A673 (cell line): Measurements from ENCODE around the gene SPATS2. TPM values are rescaled to one million over a fixed set of nuclear protein-coding genes. Genes with fewer than 3 reads are reported as not detected.

ENCODE experiments used
- BruUV-seq: library from RNA; stranded (reverse); fragments of 400-500 nt; replicated peaks from 2 replicates; lab custom pipeline; 2021; lab: Mats Ljungman, UMichigan
- CTCF ChIA-PET: fragments of 300-600 bp; sonication (Branson Sonifier 250); formaldehyde crosslinking; loops from one replicate; lab custom pipeline; 2022; ENCODE audit warnings: antibody characterized with exemption; lab: Charles Lee
- POLR2A ChIA-PET: fragments of 300-600 bp; sonication (Branson Sonifier 250); formaldehyde crosslinking; loops from one replicate; lab custom pipeline; 2022; ENCODE audit warnings: antibody characterized with exemption; ENCODE audit not compliant: low non-redundant PET; lab: Charles Lee
- DNase-seq: peaks from one replicate; pipeline ENCODE4 v3.0.0-alpha.2; 2015; ENCODE audit warnings: low spot score
- H3K27ac ChIP-seq: fragments of 200-600 bp; sonication (generic); 2 replicates; pipeline ENCODE4 v1.5.1; 2016; ENCODE audit warnings: mixed run types, low read depth, mild to moderate bottlenecking, mixed read lengths, antibody characterized with exemption, low read length; ENCODE audit not compliant: poor library complexity, severe bottlenecking
- H3K27me3 ChIP-seq: fragments of 200-600 bp; sonication (generic); replicated peaks from 2 replicates; pipeline ENCODE4 v1.6.1; 2017; ENCODE audit warnings: mixed run types, low read depth, mild to moderate bottlenecking, mixed read lengths, antibody characterized with exemption, low read length; ENCODE audit not compliant: insufficient read depth, poor library complexity
- H3K36me3 ChIP-seq: fragments of 200-600 bp; sonication (generic); 2 replicates; pipeline ENCODE4 v1.6.1; 2016; ENCODE audit warnings: mixed run types, mild to moderate bottlenecking, mixed read lengths, antibody characterized with exemption, low read length; ENCODE audit not compliant: insufficient read depth, poor library complexity, severe bottlenecking
- H3K4me1 ChIP-seq: fragments of 200-600 bp; sonication (generic); 2 replicates; pipeline ENCODE4 v1.6.1; 2017; ENCODE audit warnings: mixed run types, mild to moderate bottlenecking, mixed read lengths, antibody characterized with exemption, low read length; ENCODE audit not compliant: insufficient read depth, poor library complexity, severe bottlenecking
- H3K4me3 ChIP-seq: fragments of 200-600 bp; sonication (generic); 2 replicates; pipeline ENCODE4 v1.5.1; 2016; ENCODE audit warnings: low read depth, mixed run types, mild to moderate bottlenecking, mixed read lengths, low read length; ENCODE audit not compliant: poor library complexity, severe bottlenecking
- H3K9me3 ChIP-seq: fragments of 200-600 bp; sonication (generic); 2 replicates; pipeline ENCODE4 v1.6.1; 2016; ENCODE audit warnings: mixed run types, low read depth, mild to moderate bottlenecking, mixed read lengths, antibody characterized with exemption, low read length; ENCODE audit not compliant: poor library complexity, severe bottlenecking
- CTCF ChIP-seq: fragments of 300-800, 200-600 bp; sonication (generic); conservative IDR thresholded peaks from 2 replicates; pipeline ENCODE4 v1.5.1; 2017; ENCODE audit warnings: low read depth, mild to moderate bottlenecking, antibody characterized with exemption, low read length, moderate library complexity, mixed read lengths
- EZH2 ChIP-seq: fragments of 200-600 bp; sonication (generic); IDR thresholded peaks from 2 replicates; pipeline ENCODE4 v1.6.1; 2017; ENCODE audit warnings: borderline replicate concordance, low read depth, mild to moderate bottlenecking, mixed read lengths, antibody characterized with exemption, low read length; ENCODE audit not compliant: poor library complexity, severe bottlenecking
- intact Hi-C: fragments of 100-400 bp; cut with micrococcal nuclease; formaldehyde crosslinking; loops from one replicate; pipeline ENCODE4 v1.10.0; 2022; ENCODE audit not compliant: unreplicated experiment
- total RNA-seq: library from RNA; stranded (reverse); gene quantifications from 2 replicates; pipeline ENCODE4 v1.2.3, GENCODE V29; 2021

The SPATS2 gene
- total RNA-seq, 1 experiment from 2014 or later: 82.8 TPM

GRCh38 chr12:49462083-49462744 lies 95.0 kb downstream of the SPATS2 start:
- TF ChIP-seq EZH2 (no peak), CTCF (no peak)
- POLR2A ChIA-PET: no interaction called here
- intact Hi-C loops: no loop called here

GRCh38 chr12:49465132-49465531 lies 97.9 kb downstream of the SPATS2 start:
- no peak overlapping the region for H3K4me3 ChIP-seq
- intact Hi-C loops: no loop called here
- ChIA-PET CTCF (interaction anchor here (0.7 kb wide), 1 partner anchor 26 kb away, joined by 4 read pairs; no protein-coding TSS in a partner anchor), POLR2A (no interaction called here)
- H3K36me3 ChIP-seq: no peaks in the 10 kb centered on the region
- no TSS peak for BruUV-seq
- no peaks in the 10 kb centered on the region for H3K4me1 ChIP-seq
- H3K9me3 ChIP-seq: no peaks in the 10 kb centered on the region
- no peak for DNase-seq
- TF ChIP-seq EZH2 (no peak), CTCF (no peak)
- H3K27me3 ChIP-seq: no peaks in the 10 kb centered on the region
- no peak overlapping the region for H3K27ac ChIP-seq

More at GRCh38 chr12:49462083-49462744, 95.0 kb downstream of the SPATS2 start:
- H3K9me3 ChIP-seq: no peaks in the 10 kb centered on the region
- no peaks in the 10 kb centered on the region for H3K27me3 ChIP-seq
- H3K27ac ChIP-seq: no peak overlapping the region
- DNase-seq: no peak
- CTCF ChIA-PET: no interaction called here
- no peak overlapping the region for H3K4me3 ChIP-seq
- no peaks in the 10 kb centered on the region for H3K36me3 ChIP-seq
- no TSS peak for BruUV-seq
- H3K4me1 ChIP-seq: no peaks in the 10 kb centered on the region

- H3K36me3 ChIP-seq: no peaks in the 10 kb centered on the region
- BruUV-seq: no TSS peak
- no peaks in the 10 kb centered on the region for H3K9me3 ChIP-seq
- no peak overlapping the region for H3K4me3 ChIP-seq
- peak; percentile 33 for DNase-seq
- ChIA-PET POLR2A (no interaction called here), CTCF (no interaction called here)
- intact Hi-C loops: no loop called here
- no peaks in the 10 kb centered on the region for H3K27me3 ChIP-seq
- no peak overlapping the region for H3K27ac ChIP-seq
- TF ChIP-seq CTCF (no peak), EZH2 (no peak)
- no peaks in the 10 kb centered on the region for H3K4me1 ChIP-seq
Measured at GRCh38 chr12:49470986-49471385, 103.7 kb downstream of the SPATS2 start.
